ENCODE data around the gene CATSPER4.

DNA sequence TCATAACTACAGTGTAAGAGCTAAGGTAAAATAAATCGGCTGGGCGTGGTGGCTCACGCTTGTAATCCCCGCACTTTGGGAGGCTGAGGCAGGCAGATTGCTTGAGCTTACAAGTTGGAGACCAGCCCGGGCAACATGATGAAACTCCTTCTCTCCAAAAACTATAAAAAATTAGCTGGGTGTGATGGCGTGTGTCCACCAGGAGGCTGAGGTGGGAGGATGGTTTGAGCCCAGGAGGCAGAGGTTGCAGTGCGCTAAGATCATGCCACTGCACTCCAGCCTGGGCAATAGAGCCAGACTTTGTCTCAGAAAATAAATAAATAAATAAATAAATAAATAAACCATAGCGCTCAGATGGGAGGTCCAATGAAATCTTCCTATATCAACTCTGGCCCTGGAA, 48.2 kb upstream of the CATSPER4 start:
- TF ChIP-seq, protein P1, sequence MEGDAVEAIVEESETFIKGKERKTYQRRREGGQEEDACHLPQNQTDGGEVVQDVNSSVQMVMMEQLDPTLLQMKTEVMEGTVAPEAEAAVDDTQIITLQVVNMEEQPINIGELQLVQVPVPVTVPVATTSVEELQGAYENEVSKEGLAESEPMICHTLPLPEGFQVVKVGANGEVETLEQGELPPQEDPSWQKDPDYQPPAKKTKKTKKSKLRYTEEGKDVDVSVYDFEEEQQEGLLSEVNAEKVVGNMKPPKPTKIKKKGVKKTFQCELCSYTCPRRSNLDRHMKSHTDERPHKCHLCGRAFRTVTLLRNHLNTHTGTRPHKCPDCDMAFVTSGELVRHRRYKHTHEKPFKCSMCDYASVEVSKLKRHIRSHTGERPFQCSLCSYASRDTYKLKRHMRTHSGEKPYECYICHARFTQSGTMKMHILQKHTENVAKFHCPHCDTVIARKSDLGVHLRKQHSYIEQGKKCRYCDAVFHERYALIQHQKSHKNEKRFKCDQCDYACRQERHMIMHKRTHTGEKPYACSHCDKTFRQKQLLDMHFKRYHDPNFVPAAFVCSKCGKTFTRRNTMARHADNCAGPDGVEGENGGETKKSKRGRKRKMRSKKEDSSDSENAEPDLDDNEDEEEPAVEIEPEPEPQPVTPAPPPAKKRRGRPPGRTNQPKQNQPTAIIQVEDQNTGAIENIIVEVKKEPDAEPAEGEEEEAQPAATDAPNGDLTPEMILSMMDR (IDR thresholded peaks at IDR 0.05) = no peak
- no peak for TF ChIP-seq EZH2 (IDR thresholded peaks at IDR 0.05; ENCODE audit: borderline replicate concordance, insufficient read depth, low read depth, low read length, poor library complexity, severe bottlenecking)

All from B cell (primary cell).